ENCODE results near the gene AGPAT3.

The AGPAT3 gene

GRCh38 chr21:43940329-43941050, 75.5 kb downstream of the AGPAT3 start:
- DNase-seq = no peak

DNA sequence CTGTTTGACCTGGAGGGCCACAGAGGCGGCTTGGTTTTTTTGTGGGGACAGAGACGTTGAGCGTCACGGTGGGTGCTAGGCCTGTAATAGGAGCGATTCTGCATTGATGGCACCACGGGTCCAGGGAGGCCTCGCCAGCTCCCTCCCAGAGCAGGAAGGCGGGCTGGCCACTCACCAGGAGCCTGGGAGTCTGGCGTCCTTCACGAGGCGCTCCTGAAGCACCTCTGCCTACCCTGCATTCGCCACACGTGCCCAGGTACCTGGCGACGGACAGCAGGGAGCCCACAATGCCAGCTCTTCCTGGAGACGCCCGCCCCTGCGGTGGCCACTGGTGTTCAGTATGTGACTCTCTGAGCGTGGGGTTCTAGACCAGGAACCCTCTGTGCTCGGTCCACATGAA, 77.2 kb downstream of the AGPAT3 start:
- no peak for DNase-seq

GRCh38 chr21:43942621-43943020, 77.6 kb downstream of the AGPAT3 start:
- DNase-seq = no peak

DNA sequence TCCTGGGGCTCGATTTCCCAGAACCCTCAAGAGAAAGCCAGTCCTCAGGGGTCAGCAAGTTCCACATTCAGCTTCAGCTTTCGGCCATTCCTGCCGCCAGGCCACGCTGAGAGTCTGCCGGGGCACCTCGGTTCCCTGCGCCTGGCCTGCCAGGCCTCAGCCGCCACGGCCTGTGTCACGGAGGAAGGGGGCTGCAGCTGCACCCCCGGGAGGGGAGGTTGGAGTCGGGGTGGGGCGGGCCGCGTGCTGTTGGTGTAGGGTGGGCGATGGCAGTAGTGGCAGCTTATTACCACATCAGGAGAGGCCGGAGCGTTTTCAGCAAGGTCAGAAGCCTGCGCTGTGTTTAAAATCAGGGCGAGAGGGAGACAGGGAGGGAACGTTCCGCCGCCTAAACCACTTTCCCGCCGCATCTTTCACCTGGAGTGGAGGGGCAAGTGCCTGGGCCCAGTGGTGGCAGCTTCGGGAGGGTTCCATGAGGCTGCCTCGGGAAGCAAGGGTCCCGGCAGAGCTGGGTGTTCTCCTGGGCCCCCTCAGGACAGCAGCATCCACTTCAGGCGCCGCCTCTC, 78.6 kb downstream of the AGPAT3 start:
- DNase-seq = no peak

DNA sequence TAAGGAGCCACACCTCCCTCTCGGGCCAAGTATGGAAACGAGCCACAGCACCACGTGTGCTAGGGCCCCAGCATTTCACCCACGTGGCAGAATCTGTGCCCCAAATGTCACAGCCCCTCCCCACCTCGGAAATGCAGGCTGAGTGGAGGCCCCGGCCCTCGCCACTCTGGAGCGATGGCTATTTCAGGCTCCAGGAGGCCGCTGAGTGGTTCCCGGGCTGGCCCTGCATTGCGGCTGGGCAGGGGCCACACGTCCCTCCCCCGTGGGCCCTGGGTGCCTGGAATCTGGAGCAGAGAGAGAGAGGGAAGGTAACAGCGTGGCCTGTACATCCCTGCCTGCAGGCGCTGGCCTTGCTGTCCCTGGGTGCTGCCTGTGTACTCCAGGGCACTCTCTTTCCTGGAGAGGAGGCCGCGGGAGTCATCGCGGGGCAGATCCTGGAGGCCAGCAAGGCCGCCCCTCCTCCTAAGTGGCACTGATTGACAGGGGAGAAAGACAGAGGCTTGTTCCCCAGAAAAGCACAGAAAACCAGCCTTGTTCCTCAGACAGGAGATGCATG, 79.1 kb downstream of the AGPAT3 start:
- no peak for DNase-seq

DNA sequence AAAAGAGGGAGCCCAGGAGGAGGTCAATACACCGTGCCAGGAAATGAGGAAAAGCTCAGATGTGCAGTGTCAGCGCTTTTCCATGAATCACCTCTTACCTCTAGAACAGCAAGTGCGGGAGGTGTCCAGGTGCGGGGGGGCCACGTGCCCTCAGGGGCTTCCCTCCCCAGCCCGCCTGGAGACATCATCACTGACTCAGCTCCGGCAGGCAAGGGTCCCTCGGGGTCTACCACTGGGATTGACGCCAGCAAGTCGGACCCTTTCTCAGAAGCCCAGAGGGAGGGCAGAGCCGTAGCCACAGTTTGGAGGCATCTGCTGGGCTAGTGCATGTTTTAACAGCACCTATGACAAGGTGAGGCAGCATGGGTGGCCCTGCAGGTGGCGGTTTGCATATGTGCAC, 79.7 kb downstream of the AGPAT3 start:
- DNase-seq = no peak

GRCh38 chr21:43948740-43949498, 83.9 kb downstream of the AGPAT3 start:
- DNase-seq = no peak

- no peak for DNase-seq
Measured at GRCh38 chr21:43949499-43950208, 84.6 kb downstream of the AGPAT3 start.

- DNase-seq = no peak
Measured at GRCh38 chr21:43950481-43950880, 85.5 kb downstream of the AGPAT3 start.

DNA sequence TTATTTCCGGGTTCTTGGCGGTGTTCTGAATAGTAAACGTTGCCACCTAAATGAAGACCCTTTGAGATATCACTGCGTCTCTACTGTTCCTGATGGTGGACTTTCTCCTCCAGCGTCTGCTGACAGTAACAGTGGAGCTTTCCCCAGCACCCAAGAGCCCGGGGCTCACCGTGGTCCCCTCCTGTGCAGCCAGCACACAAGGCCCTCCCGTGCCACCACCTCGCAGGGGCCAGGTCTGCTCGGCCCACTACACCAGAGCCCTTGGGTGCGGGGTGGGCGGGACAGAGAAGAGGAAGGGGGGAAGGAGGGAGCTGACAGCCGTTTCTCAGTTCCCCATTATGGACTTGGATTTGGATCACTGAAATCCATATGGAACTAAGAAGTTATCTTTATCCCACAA, 85.9 kb downstream of the AGPAT3 start:
- DNase-seq = no peak

GRCh38 chr21:43951911-43952703, 87.1 kb downstream of the AGPAT3 start:
- no peak for DNase-seq

- no peak for DNase-seq
Measured at GRCh38 chr21:43953021-43953420, 88.0 kb downstream of the AGPAT3 start.

DNA sequence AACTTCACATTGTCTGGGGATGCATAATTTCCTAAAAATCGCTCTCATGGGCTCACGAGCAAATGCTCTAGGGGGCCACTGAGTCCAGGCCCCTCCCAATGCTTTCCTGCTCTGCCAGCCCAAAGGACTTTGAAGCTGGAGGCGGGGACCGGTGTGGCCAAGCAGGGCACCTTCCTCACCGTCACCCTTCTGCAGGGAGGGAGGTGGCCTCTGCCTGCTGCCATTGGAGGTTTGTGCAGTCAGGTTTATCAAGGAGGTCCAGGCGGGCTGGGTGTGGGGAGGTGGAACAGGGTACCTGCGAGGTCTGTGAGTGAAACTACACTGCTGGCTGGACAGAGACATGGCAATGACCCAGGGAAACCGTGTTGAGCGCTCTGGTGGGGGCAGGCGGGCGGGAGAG, 89.0 kb downstream of the AGPAT3 start:
- no peak for DNase-seq

GRCh38 chr21:43954896-43955295, 89.9 kb downstream of the AGPAT3 start:
- no peak for DNase-seq

- DNase-seq = no peak
Measured at GRCh38 chr21:43956019-43956669, 91.1 kb downstream of the AGPAT3 start.

- DNase-seq = no peak
Measured at GRCh38 chr21:43956670-43957035, 91.6 kb downstream of the AGPAT3 start.

GRCh38 chr21:43957128-43957571, 92.1 kb downstream of the AGPAT3 start:
- DNase-seq = no peak

DNA sequence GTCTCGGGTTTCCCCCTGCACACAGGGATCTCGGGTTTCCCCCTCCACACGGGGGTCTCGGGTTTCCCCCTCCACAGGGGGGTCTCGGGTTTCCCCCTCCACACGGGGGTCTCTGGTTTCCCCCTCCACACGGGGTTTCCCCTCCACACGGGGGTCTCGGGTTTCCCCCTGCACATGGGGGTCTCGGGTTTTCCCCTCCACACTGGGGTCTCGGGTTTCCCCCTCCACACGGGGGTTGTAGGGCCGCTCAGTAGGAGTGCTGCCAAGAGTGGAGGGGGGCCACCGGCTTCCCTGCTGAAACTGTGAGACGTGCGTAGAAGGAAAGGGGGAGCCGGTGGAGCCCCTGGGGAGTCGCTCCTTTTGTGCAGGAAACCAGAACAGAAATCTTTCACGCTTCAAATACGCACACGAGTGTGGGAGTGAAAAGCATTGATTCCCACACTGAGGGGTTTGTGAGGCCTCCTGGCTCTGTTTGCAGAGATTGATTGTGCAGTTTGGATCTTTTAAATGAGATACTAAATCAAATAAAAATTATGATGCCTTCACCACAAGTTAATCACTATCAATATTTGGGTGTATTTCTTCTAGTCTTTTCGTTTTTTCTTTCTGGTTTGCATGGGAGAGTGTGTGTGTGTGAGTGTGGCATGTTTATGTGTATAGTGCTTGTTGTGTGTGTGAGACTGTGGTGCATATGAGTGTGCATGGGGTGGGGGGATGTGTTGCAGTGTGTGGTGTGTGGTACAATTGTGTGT, 92.8 kb downstream of the AGPAT3 start:
- DNase-seq = no peak

DNA sequence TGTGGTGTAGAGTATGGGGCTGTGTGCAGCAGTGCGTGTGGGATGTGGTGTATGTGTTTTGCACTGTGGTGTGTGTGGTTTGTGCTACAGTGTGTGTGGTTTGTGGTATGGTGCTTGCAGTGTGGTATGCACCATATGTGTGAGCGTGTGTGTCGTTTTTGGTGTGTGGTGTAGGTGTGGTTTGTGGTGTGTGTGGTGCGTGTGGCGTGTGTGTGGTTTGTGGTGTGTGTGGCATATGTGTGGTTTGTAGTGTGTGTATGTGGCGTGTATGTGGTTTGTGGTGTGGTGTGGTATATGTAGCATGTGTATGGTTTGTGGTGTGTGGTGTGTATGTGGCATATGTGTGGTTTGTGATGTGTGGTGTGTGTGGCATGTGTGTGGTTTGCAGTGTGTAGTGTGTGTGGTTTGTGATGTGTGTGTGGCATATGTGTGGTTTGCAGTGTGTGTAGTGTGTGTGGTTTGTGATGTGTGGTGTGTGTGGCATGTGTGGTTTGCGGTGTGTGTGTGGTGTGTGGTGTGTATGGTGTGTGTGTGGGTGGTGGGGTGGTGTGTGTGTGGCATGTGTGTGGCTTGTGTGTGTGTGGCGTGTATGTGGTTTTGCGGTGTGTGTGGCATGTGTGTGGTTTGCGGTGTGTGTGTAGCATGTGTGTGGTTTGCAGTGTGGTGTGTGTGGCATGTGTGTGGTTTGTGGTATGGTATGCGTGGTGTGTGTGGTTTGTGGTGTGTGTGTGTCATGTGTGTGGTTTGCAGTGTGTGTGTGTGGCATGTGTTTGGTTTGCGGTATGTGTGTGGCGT, 93.5 kb downstream of the AGPAT3 start:
- no peak for DNase-seq

All from SW 1271 (cell line).